HepG2 (cell line): Measurements from ENCODE around the gene CRYM. TPM values are rescaled to one million over a fixed set of nuclear protein-coding genes. Genes with fewer than 3 reads are reported as not detected.

Experiments used
- ELF1 ChIP-seq: sonication (generic); formaldehyde crosslinking; IDR thresholded peaks from 2 replicates; pipeline ENCODE4 v1.4.0; 2020; ENCODE audit warnings: missing genetic modification reagents
- GATAD2A ChIP-seq: IDR thresholded peaks from 2 replicates; pipeline ENCODE4 v1.6.1; 2016
- HNRNPH1 ChIP-seq: fragments of 200-400 bp; formaldehyde crosslinking; optimal IDR thresholded peaks from 2 replicates; pipeline ENCODE3; 2017; ENCODE audit warnings: mild to moderate bottlenecking, low read depth, low read length
- KLF15 ChIP-seq: sonication (generic); formaldehyde crosslinking; IDR thresholded peaks from 2 replicates; pipeline ENCODE4 v1.8.1; 2023; ENCODE audit warnings: borderline replicate concordance, mild to moderate bottlenecking, inconsistent platforms, missing genetic modification reagents, mixed read lengths
- RCOR2 ChIP-seq: IDR thresholded peaks from 2 replicates; pipeline ENCODE4 v1.6.1; 2016; ENCODE audit warnings: missing biosample characterization, missing genetic modification reagents
- TBX3 ChIP-seq: fragments of 450-650 bp; IDR thresholded peaks from 2 replicates; pipeline ENCODE4 v1.6.1; 2017; ENCODE audit warnings: antibody characterized with exemption, mild to moderate bottlenecking, inconsistent platforms, borderline replicate concordance
- WIZ ChIP-seq: sonication (generic); formaldehyde crosslinking; IDR thresholded peaks from 2 replicates; pipeline ENCODE4 v1.5.1; 2020; ENCODE audit warnings: mild to moderate bottlenecking, missing genetic modification reagents
- ZMYM3 ChIP-seq: sonication (generic); formaldehyde crosslinking; IDR thresholded peaks from 2 replicates; pipeline ENCODE4 v1.5.1; 2020; ENCODE audit warnings: mild to moderate bottlenecking, missing genetic modification reagents
- ZNF331 ChIP-seq: sonication (generic); formaldehyde crosslinking; IDR thresholded peaks from 2 replicates; pipeline ENCODE4 v1.4.0; 2020; ENCODE audit warnings: missing genetic modification reagents
- ZNF432 ChIP-seq: sonication (generic); formaldehyde crosslinking; IDR thresholded peaks from 2 replicates; pipeline ENCODE4 v1.5.0; 2020; ENCODE audit warnings: missing genetic modification reagents, mild to moderate bottlenecking, borderline replicate concordance
- ZNF530 ChIP-seq: sonication (generic); formaldehyde crosslinking; IDR thresholded peaks from 2 replicates; pipeline ENCODE4 v1.5.0; 2020; ENCODE audit warnings: low read depth, mild to moderate bottlenecking, missing genetic modification reagents
- polyA plus RNA-seq, 8 experiments: library from polyadenylated mRNA; depleted of rRNA in 3 of 8; stranded (reverse) in 7 of 8; unstranded in 1 of 8; fragments of >200 nt; fragmentation: Illumina TruSeq in 4 of 8; extraction: Trizol in 4 of 8; gene quantifications; 2 replicates each; pipeline versions ENCODE4 v1.2.1 to v1.2.3, GENCODE V29; 2011 to 2016; ENCODE audit warnings: low read depth in 4 of 8, missing spikeins in 1 of 8, mixed read lengths in 1 of 8; ENCODE audit not compliant: insufficient read depth in 1 of 8
- total RNA-seq, 5 experiments: library from RNA; depleted of rRNA; stranded (reverse); fragments of >200 nt; fragmentation: Illumina TruSeq; extraction: Trizol; gene quantifications; 2 replicates each; pipeline ENCODE4 v1.2.3, GENCODE V29; 2016; ENCODE audit warnings: low read depth in 1 of 5
- TF ChIP-seq, protein P1 (sequence below): sonication (generic); formaldehyde crosslinking; IDR thresholded peaks from 2 replicates; pipeline ENCODE4 v1.4.0; 2020; ENCODE audit warnings: missing genetic modification reagents, borderline replicate concordance
- TF ChIP-seq, protein P2 (sequence below): sonication (generic); formaldehyde crosslinking; IDR thresholded peaks from 2 replicates; pipeline ENCODE4 v1.4.0; 2020; ENCODE audit warnings: missing genetic modification reagents
- TF ChIP-seq, protein P3 (sequence below): IDR thresholded peaks from 2 replicates; pipeline ENCODE4 v1.6.1; 2012; ENCODE audit warnings: low read length, improper control_type of control experiment
- TF ChIP-seq, protein P4 (sequence below): IDR thresholded peaks from 2 replicates; pipeline ENCODE4 v1.6.1; 2016; ENCODE audit warnings: low read depth, control low read depth

Gene CRYM
- total and polyA plus RNA-seq, 2 of the 13 experiments (the other 11 are each of a cell fraction or from before 2014, with no cell fraction given) = 1.9 to 2.2 TPM

DNA sequence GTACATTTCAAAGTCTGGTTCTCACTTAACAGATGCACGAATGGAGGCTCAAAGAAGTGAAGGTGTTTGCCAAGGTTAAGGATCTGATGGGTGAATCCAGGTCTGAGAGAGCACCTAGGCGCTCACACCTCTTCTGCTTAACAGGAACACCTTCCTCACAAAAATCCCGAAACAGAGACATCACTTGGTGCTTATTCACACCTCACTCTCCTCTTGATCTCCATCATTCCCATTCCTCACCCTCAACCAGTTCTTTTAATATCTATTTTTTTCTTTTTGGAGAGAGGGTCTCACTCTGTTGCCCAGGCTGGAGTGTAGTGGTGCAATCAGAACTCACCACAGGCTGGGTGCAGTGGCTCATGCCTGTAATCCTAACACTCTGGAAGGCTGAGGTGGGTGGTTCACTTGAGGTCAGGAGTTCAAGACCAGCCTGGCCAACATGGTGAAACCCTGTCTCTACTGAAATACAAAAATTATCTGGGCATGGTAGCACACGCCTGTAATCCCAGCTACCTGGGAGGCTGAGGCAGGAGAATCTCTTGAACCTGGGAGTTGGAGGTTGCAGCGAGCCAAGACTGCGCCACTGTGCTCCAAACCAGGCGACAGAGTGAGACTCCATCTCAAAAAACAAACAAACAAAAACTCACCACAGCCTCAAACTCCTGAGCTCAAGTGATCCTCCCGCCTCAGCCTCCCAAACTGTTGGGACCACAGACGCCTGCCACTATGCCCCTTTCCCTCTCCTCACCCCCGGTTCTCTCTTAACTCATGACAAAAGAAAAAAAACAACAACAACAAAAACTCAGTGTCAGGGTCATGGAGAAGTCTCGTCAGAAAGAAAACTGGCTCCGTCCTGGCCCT lies 15.1 kb downstream of the CRYM start (continued):
- TF ChIP-seq, protein P1, sequence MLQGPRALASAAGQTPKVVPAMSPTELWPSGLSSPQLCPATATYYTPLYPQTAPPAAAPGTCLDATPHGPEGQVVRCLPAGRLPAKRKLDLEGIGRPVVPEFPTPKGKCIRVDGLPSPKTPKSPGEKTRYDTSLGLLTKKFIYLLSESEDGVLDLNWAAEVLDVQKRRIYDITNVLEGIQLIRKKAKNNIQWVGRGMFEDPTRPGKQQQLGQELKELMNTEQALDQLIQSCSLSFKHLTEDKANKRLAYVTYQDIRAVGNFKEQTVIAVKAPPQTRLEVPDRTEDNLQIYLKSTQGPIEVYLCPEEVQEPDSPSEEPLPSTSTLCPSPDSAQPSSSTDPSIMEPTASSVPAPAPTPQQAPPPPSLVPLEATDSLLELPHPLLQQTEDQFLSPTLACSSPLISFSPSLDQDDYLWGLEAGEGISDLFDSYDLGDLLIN = 0 out of 2 replicates have a peak, but pooled peaks have one; percentile 51
- TF ChIP-seq ELF1 (CRISPR knock-in tag) (no peak), WIZ (no peak), HNRNPH1 (no peak), GATAD2A (CRISPR knock-in tag) (no peak), RCOR2 (CRISPR knock-in tag) (no peak), TBX3 (no peak), ZNF530 (CRISPR knock-in tag) (no peak), ZNF331 (CRISPR knock-in tag) (no peak), ZNF432 (CRISPR knock-in tag) (no peak), ZMYM3 (peak; percentile 68; the same call in 1 of the 2 replicates), KLF15 (CRISPR knock-in tag) (no peak)
- TF ChIP-seq, protein P2, sequence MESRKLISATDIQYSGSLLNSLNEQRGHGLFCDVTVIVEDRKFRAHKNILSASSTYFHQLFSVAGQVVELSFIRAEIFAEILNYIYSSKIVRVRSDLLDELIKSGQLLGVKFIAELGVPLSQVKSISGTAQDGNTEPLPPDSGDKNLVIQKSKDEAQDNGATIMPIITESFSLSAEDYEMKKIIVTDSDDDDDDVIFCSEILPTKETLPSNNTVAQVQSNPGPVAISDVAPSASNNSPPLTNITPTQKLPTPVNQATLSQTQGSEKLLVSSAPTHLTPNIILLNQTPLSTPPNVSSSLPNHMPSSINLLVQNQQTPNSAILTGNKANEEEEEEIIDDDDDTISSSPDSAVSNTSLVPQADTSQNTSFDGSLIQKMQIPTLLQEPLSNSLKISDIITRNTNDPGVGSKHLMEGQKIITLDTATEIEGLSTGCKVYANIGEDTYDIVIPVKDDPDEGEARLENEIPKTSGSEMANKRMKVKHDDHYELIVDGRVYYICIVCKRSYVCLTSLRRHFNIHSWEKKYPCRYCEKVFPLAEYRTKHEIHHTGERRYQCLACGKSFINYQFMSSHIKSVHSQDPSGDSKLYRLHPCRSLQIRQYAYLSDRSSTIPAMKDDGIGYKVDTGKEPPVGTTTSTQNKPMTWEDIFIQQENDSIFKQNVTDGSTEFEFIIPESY (CRISPR knock-in tag) = 0 out of 2 replicates have a peak, but pooled peaks have one; percentile 28
- TF ChIP-seq, protein P3, sequence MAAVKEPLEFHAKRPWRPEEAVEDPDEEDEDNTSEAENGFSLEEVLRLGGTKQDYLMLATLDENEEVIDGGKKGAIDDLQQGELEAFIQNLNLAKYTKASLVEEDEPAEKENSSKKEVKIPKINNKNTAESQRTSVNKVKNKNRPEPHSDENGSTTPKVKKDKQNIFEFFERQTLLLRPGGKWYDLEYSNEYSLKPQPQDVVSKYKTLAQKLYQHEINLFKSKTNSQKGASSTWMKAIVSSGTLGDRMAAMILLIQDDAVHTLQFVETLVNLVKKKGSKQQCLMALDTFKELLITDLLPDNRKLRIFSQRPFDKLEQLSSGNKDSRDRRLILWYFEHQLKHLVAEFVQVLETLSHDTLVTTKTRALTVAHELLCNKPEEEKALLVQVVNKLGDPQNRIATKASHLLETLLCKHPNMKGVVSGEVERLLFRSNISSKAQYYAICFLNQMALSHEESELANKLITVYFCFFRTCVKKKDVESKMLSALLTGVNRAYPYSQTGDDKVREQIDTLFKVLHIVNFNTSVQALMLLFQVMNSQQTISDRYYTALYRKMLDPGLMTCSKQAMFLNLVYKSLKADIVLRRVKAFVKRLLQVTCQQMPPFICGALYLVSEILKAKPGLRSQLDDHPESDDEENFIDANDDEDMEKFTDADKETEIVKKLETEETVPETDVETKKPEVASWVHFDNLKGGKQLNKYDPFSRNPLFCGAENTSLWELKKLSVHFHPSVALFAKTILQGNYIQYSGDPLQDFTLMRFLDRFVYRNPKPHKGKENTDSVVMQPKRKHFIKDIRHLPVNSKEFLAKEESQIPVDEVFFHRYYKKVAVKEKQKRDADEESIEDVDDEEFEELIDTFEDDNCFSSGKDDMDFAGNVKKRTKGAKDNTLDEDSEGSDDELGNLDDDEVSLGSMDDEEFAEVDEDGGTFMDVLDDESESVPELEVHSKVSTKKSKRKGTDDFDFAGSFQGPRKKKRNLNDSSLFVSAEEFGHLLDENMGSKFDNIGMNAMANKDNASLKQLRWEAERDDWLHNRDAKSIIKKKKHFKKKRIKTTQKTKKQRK = no peak
- TF ChIP-seq, protein P4, sequence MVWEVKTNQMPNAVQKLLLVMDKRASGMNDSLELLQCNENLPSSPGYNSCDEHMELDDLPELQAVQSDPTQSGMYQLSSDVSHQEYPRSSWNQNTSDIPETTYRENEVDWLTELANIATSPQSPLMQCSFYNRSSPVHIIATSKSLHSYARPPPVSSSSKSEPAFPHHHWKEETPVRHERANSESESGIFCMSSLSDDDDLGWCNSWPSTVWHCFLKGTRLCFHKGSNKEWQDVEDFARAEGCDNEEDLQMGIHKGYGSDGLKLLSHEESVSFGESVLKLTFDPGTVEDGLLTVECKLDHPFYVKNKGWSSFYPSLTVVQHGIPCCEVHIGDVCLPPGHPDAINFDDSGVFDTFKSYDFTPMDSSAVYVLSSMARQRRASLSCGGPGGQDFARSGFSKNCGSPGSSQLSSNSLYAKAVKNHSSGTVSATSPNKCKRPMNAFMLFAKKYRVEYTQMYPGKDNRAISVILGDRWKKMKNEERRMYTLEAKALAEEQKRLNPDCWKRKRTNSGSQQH = 0 out of 2 replicates have a peak, but pooled peaks have one; percentile 44
